DOHH2 (cell line): Measurements from ENCODE around the gene FBXO11.
"Not testable (repeated sequence)": the region's sequence is repeated elsewhere in the genome, so short reads cannot be mapped to it uniquely, and the experiment has no call there.

Experiments used
- H3F3A ChIP-seq: fragments of 200-600 bp; sonication (generic), shearing (Covaris generic); 2 replicates; pipeline ENCODE4 v1.6.0; 2016; ENCODE audit warnings: antibody characterized with exemption, mild to moderate bottlenecking; ENCODE audit not compliant: control insufficient read depth, insufficient read depth
- H3K27ac ChIP-seq: fragments of 200-600 bp; sonication (generic); 2 replicates; pipeline ENCODE4 v1.5.1; 2014; ENCODE audit warnings: low read depth, mild to moderate bottlenecking, low read length, moderate library complexity
- H3K27me3 ChIP-seq: fragments of 200-600 bp; sonication (generic); 2 replicates; pipeline ENCODE4 v1.6.1; 2014; ENCODE audit warnings: mild to moderate bottlenecking, low read length, mixed read lengths; ENCODE audit not compliant: control insufficient read depth
- H3K36me3 ChIP-seq: fragments of 200-600 bp; sonication (generic); 2 replicates; pipeline ENCODE4 v1.6.1; 2014; ENCODE audit warnings: mild to moderate bottlenecking, low read length, moderate library complexity, mixed read lengths; ENCODE audit not compliant: control insufficient read depth
- H3K4me1 ChIP-seq: fragments of 200-600 bp; sonication (generic); 2 replicates; pipeline ENCODE4 v1.6.1; 2014; ENCODE audit warnings: mild to moderate bottlenecking, low read length, mixed read lengths; ENCODE audit not compliant: control insufficient read depth
- H3K4me2 ChIP-seq: fragments of 200-600 bp; sonication (generic); 2 replicates; pipeline ENCODE4 v1.6.0; 2014; ENCODE audit warnings: mild to moderate bottlenecking, low read length, moderate library complexity
- H3K4me3 ChIP-seq: fragments of 200-600 bp; sonication (generic); 2 replicates; pipeline ENCODE4 v1.5.1; 2014; ENCODE audit warnings: mild to moderate bottlenecking, low read length, mixed read lengths
- H3K79me2 ChIP-seq: fragments of 200-600 bp; sonication (generic); 2 replicates; pipeline ENCODE4 v1.6.1; 2014; ENCODE audit warnings: mild to moderate bottlenecking, low read length, mixed read lengths; ENCODE audit not compliant: control insufficient read depth
- H3K9me2 ChIP-seq: fragments of 200-600 bp; sonication (generic); replicated peaks from 2 replicates; pipeline ENCODE4 v1.6.1; 2014; ENCODE audit warnings: mild to moderate bottlenecking, low read length, mixed read lengths; ENCODE audit not compliant: control insufficient read depth
- H3K9me3 ChIP-seq: fragments of 200-600 bp; sonication (generic); 2 replicates; pipeline ENCODE4 v1.6.1; 2014; ENCODE audit warnings: antibody characterized with exemption, low read length, mixed read lengths; ENCODE audit not compliant: control insufficient read depth, insufficient read depth
- H4K20me1 ChIP-seq: fragments of 200-600 bp; sonication (generic); 2 replicates; pipeline ENCODE4 v1.6.0; 2014; ENCODE audit warnings: low read depth, mild to moderate bottlenecking, antibody characterized with exemption, low read length, moderate library complexity; ENCODE audit not compliant: control insufficient read depth, insufficient read depth
- CTCF ChIP-seq: fragments of 200-600 bp; sonication (generic); IDR thresholded peaks from one replicate; pipeline ENCODE4 v1.5.1; 2014; ENCODE audit warnings: antibody characterized with exemption, mild to moderate bottlenecking, low read depth, low read length; ENCODE audit not compliant: poor library complexity, severe bottlenecking
- EZH2phosphoT487 ChIP-seq: fragments of 200-600 bp; sonication (generic); IDR thresholded peaks from 2 replicates; pipeline ENCODE4 v1.6.1; 2017; ENCODE audit warnings: borderline replicate concordance, mild to moderate bottlenecking, antibody characterized with exemption, low read length, moderate library complexity, mixed read lengths

FBXO11 gene

GRCh38 chr2:47916412-47916811 lies 10.1 kb upstream of the FBXO11 start:
- no peak overlapping the region for H3K4me3 ChIP-seq
- no peaks in the 10 kb centered on the region for H3K79me2 ChIP-seq
- no peak overlapping the region for H3K27ac ChIP-seq
- no peaks in the 10 kb centered on the region for H3K36me3 ChIP-seq
- 0 out of 2 replicates have a peak, but pooled peaks cover 4% of the 10 kb centered on the region for H3K4me1 ChIP-seq
- no peak overlapping the region for H3K4me2 ChIP-seq
- no peak for TF ChIP-seq EZH2phosphoT487
- TF ChIP-seq CTCF, result no peak
- H3K9me2 ChIP-seq, result no peaks in the 10 kb centered on the region
- H3F3A ChIP-seq, result no peaks in the 10 kb centered on the region
- no peaks in the 10 kb centered on the region for H4K20me1 ChIP-seq
- no peaks in the 10 kb centered on the region for H3K27me3 ChIP-seq
- H3K9me3 ChIP-seq, result no peaks in the 10 kb centered on the region

- H3K4me3 ChIP-seq, H3K4me2 ChIP-seq, H3F3A ChIP-seq, H3K9me2 ChIP-seq, H3K27me3 ChIP-seq, H3K9me3 ChIP-seq, H4K20me1 ChIP-seq, H3K36me3 ChIP-seq, H3K27ac ChIP-seq: not testable (repeated sequence)
- Histone ChIP-seq H3K79me2 (peaks cover 11% of the 10 kb centered on the region), H3K4me1 (peaks cover 12% of the 10 kb centered on the region)
These were observed 4.4 kb upstream of the FBXO11 start for GRCh38 chr2:47910662-47911061.

GRCh38 chr2:47908682-47909081 lies 2.4 kb upstream of the FBXO11 start:
- H3K4me1 ChIP-seq, result peaks cover 12% of the 10 kb centered on the region

More at GRCh38 chr2:47908682-47909081, 2.4 kb upstream of the FBXO11 start:
- Histone ChIP-seq H3F3A (0 out of 2 replicates have a peak, but pooled peaks cover 8% of the 10 kb centered on the region), H3K79me2 (peaks cover 29% of the 10 kb centered on the region), H3K27me3 (no peaks in the 10 kb centered on the region), H3K4me2 (no peak overlapping the region), H3K27ac (no peak overlapping the region), H4K20me1 (peaks cover under 1% of the 10 kb centered on the region; the same call in 1 of the 2 replicates), H3K9me2 (no peaks in the 10 kb centered on the region), H3K36me3 (peaks cover 16% of the 10 kb centered on the region), H3K4me3 (no peak overlapping the region), H3K9me3 (no peaks in the 10 kb centered on the region)
- TF ChIP-seq CTCF (no peak), EZH2phosphoT487 (no peak)
